SK-N-SH treated with all-trans-retinoic acid at 6 μM for 48 hours (cell line): ENCODE data around the gene ADSS2.
"Not testable (repeated sequence)": the region's sequence is repeated elsewhere in the genome, so short reads cannot be mapped to it uniquely, and the experiment has no call there.

Experiments
- ATAC-seq: fragments of 200-7000 bp; cut with Tn5 transposase; 3 replicates; pipeline ENCODE4 v1.9.1; 2020; ENCODE audit warnings: mild to moderate bottlenecking, moderate library complexity
- ARNTL ChIP-seq: fragments of 450-650 bp; formaldehyde crosslinking; IDR thresholded peaks from 2 replicates; pipeline ENCODE4 v1.5.0; 2020; ENCODE audit warnings: low read depth, mild to moderate bottlenecking, moderate library complexity, borderline replicate concordance
- BACH2 ChIP-seq: fragments of 250-450 bp; sonication (Bioruptor Pico); IDR thresholded peaks from 2 replicates; pipeline ENCODE4 v1.9.0; 2021; ENCODE audit warnings: mild to moderate bottlenecking, borderline replicate concordance
- CSDC2 ChIP-seq: fragments of 250-450 bp; sonication (Bioruptor Pico); IDR thresholded peaks from 2 replicates; pipeline ENCODE4 v1.5.0; 2020; ENCODE audit warnings: mild to moderate bottlenecking, moderate library complexity
- CSRNP3 ChIP-seq: fragments of 250-450 bp; sonication (Bioruptor Pico); IDR thresholded peaks from 2 replicates; pipeline ENCODE4 v1.5.1; 2021; ENCODE audit warnings: mild to moderate bottlenecking, moderate library complexity
- ESRRG ChIP-seq: fragments of 250-450 bp; sonication (Bioruptor Pico); IDR thresholded peaks from 2 replicates; pipeline ENCODE4 v1.6.1; 2021; ENCODE audit warnings: mild to moderate bottlenecking
- GLIS3 ChIP-seq: fragments of 250-450 bp; sonication (Bioruptor Pico); IDR thresholded peaks from 2 replicates; pipeline ENCODE4 v1.5.0; 2020; ENCODE audit warnings: mild to moderate bottlenecking, moderate library complexity
- ISL1 ChIP-seq: fragments of 250-450 bp; sonication (Bioruptor Pico); IDR thresholded peaks from 2 replicates; pipeline ENCODE4 v2.1.2; 2022; ENCODE audit warnings: mild to moderate bottlenecking, moderate library complexity
- OSR1 ChIP-seq: fragments of 250-450 bp; sonication (Bioruptor Pico); IDR thresholded peaks from 2 replicates; pipeline ENCODE4 v1.8.0; 2022; ENCODE audit warnings: moderate library complexity, mild to moderate bottlenecking, inconsistent platforms
- PATZ1 ChIP-seq: fragments of 250-450 bp; sonication (Bioruptor Pico); IDR thresholded peaks from 2 replicates; pipeline ENCODE4 v1.8.0; 2020; ENCODE audit warnings: mild to moderate bottlenecking, moderate library complexity, borderline replicate concordance
- POU6F1 ChIP-seq: fragments of 250-450 bp; sonication (Bioruptor Pico); IDR thresholded peaks from 2 replicates; pipeline ENCODE4 v1.8.0; 2021; ENCODE audit warnings: low read depth, mild to moderate bottlenecking, moderate library complexity, borderline replicate concordance
- PPARA ChIP-seq: fragments of 250-450 bp; sonication (Bioruptor Pico); IDR thresholded peaks from 2 replicates; pipeline ENCODE4 v1.5.0; 2020; ENCODE audit warnings: mild to moderate bottlenecking, borderline replicate concordance
- RARB ChIP-seq: fragments of 250-450 bp; sonication (Bioruptor Pico); IDR thresholded peaks from 2 replicates; pipeline ENCODE4 v1.8.0; 2021; ENCODE audit warnings: mild to moderate bottlenecking, moderate library complexity
- SNAI2 ChIP-seq: fragments of 250-450 bp; sonication (Bioruptor Pico); IDR thresholded peaks from 2 replicates; pipeline ENCODE4 v1.5.0; 2020; ENCODE audit warnings: mild to moderate bottlenecking, moderate library complexity
- TCF4 ChIP-seq: fragments of 250-450 bp; sonication (Bioruptor Pico); IDR thresholded peaks from 2 replicates; pipeline ENCODE4 v1.8.0; 2021; ENCODE audit warnings: mild to moderate bottlenecking, moderate library complexity, borderline replicate concordance
- TSHZ2 ChIP-seq: fragments of 250-450 bp; sonication (Bioruptor Pico); IDR thresholded peaks from 2 replicates; pipeline ENCODE4 v1.5.0; 2020; ENCODE audit warnings: mild to moderate bottlenecking, moderate library complexity
- ZC3H10 ChIP-seq: fragments of 250-450 bp; sonication (Bioruptor Pico); IDR thresholded peaks from 2 replicates; pipeline ENCODE4 v1.5.1; 2021; ENCODE audit warnings: mild to moderate bottlenecking, moderate library complexity
- ZFP3 ChIP-seq: fragments of 250-450 bp; sonication (Bioruptor Pico); IDR thresholded peaks from 2 replicates; pipeline ENCODE4 v1.5.0; 2020; ENCODE audit warnings: mild to moderate bottlenecking, moderate library complexity
- ZNF565 ChIP-seq: fragments of 450-650 bp; formaldehyde crosslinking; conservative IDR thresholded peaks from 2 replicates; pipeline ENCODE4 v1.5.0; 2020; ENCODE audit warnings: low read depth, mild to moderate bottlenecking, moderate library complexity
- ZNF70 ChIP-seq: fragments of 450-650 bp; formaldehyde crosslinking; IDR thresholded peaks from 2 replicates; pipeline ENCODE4 v1.5.0; 2020; ENCODE audit warnings: mild to moderate bottlenecking, moderate library complexity
- ZNF8 ChIP-seq: fragments of 450-650 bp; formaldehyde crosslinking; IDR thresholded peaks from 2 replicates; pipeline ENCODE4 v1.5.0; 2020; ENCODE audit warnings: mild to moderate bottlenecking, moderate library complexity

Gene ADSS2

GRCh38 chr1:244496186-244496585 is 44.5 kb upstream of the ADSS2 start:
- no peak for TF ChIP-seq ZNF8 (CRISPR knock-in tag)
- ATAC-seq = no peak

- ATAC-seq = no peak
- TF ChIP-seq POU6F1 (CRISPR knock-in tag) (no peak), ZC3H10 (CRISPR knock-in tag) (no peak), ESRRG (CRISPR knock-in tag) (no peak), ZNF8 (CRISPR knock-in tag) (no peak), BACH2 (CRISPR knock-in tag) (no peak), ZNF565 (CRISPR knock-in tag) (no peak), ARNTL (CRISPR knock-in tag) (no peak)
These were observed 42.9 kb upstream of the ADSS2 start for GRCh38 chr1:244494653-244495052.

- ATAC-seq = not testable (repeated sequence)
These were observed 33.3 kb upstream of the ADSS2 start for GRCh38 chr1:244484971-244485370.

- ATAC-seq = no peak
- TF ChIP-seq ESRRG (CRISPR knock-in tag) = no peak
- TF ChIP-seq GLIS3 = no peak
- TF ChIP-seq ZC3H10 (CRISPR knock-in tag) = no peak
- no peak for TF ChIP-seq ZFP3 (CRISPR knock-in tag)
- no peak for TF ChIP-seq TCF4 (CRISPR knock-in tag)
- TF ChIP-seq PPARA = no peak
- no peak for TF ChIP-seq ZNF565 (CRISPR knock-in tag)
- TF ChIP-seq PATZ1 (CRISPR knock-in tag) = no peak
- TF ChIP-seq CSRNP3 = no peak
- TF ChIP-seq SNAI2 (CRISPR knock-in tag) = no peak
- TF ChIP-seq POU6F1 (CRISPR knock-in tag) = no peak
- TF ChIP-seq TSHZ2 = no peak
- TF ChIP-seq ZNF70 = no peak
- TF ChIP-seq CSDC2 (CRISPR knock-in tag) = no peak
- TF ChIP-seq OSR1 = no peak
- TF ChIP-seq RARB = no peak
- TF ChIP-seq ZNF8 (CRISPR knock-in tag) = no peak
- TF ChIP-seq ISL1 (CRISPR knock-in tag) = no peak
- TF ChIP-seq, all 23 proteins: peak for 0
These were observed 21.4 kb upstream of the ADSS2 start for GRCh38 chr1:244473059-244473605.
